SU-DHL-6 (cell line): ENCODE data around the gene IPO4.

Source experiments
- H2AFZ ChIP-seq: fragments of 200-600 bp; sonication (generic); 2 replicates; pipeline ENCODE4 v1.6.1; 2014; ENCODE audit warnings: low read depth, mild to moderate bottlenecking, moderate library complexity, mixed read lengths, antibody characterized with exemption, low read length; ENCODE audit not compliant: severe bottlenecking
- H3F3A ChIP-seq: fragments of 200-600 bp; shearing (Covaris generic); 2 replicates; pipeline ENCODE4 v1.6.0; 2016; ENCODE audit warnings: antibody characterized with exemption, mild to moderate bottlenecking; ENCODE audit not compliant: insufficient read depth
- H3K27ac ChIP-seq: fragments of 200-600 bp; sonication (generic); 2 replicates; pipeline ENCODE4 v1.5.1; 2016; ENCODE audit warnings: low read depth, mild to moderate bottlenecking, low read length, moderate library complexity, mixed read lengths
- H3K27me3 ChIP-seq: fragments of 200-600 bp; sonication (generic), shearing (Covaris generic); 2 replicates; pipeline ENCODE4 v1.6.0; 2014; ENCODE audit warnings: mild to moderate bottlenecking, low read length
- H3K36me3 ChIP-seq: fragments of 200-600 bp; sonication (generic); 2 replicates; pipeline ENCODE4 v1.6.1; 2014; ENCODE audit warnings: mild to moderate bottlenecking, low read length, mixed read lengths
- H3K4me2 ChIP-seq: fragments of 300-600, 200-600 bp; shearing (Covaris generic), sonication (generic); 2 replicates; pipeline ENCODE4 v1.6.0; 2014; ENCODE audit warnings: low read length, low read depth, mild to moderate bottlenecking; ENCODE audit not compliant: poor library complexity, severe bottlenecking
- H3K4me3 ChIP-seq: fragments of 200-600 bp; sonication (generic); 2 replicates; pipeline ENCODE4 v1.5.1; 2014; ENCODE audit warnings: antibody characterized with exemption, low read length, mild to moderate bottlenecking, mixed read lengths; ENCODE audit not compliant: insufficient read depth, poor library complexity, severe bottlenecking
- H3K79me2 ChIP-seq: fragments of 200-600 bp; sonication (generic); 2 replicates; pipeline ENCODE4 v1.6.1; 2014; ENCODE audit warnings: mild to moderate bottlenecking, low read length, moderate library complexity; ENCODE audit not compliant: insufficient read depth
- H3K9ac ChIP-seq: fragments of 200-600 bp; sonication (generic); 2 replicates; pipeline ENCODE4 v1.7.0; 2014; ENCODE audit warnings: mild to moderate bottlenecking, low read length
- H3K9me2 ChIP-seq: fragments of 200-600 bp; sonication (generic); replicated peaks from 2 replicates; pipeline ENCODE4 v1.6.1; 2014; ENCODE audit warnings: low read length; ENCODE audit not compliant: insufficient read depth
- H3K9me3 ChIP-seq: fragments of 200-600 bp; sonication (generic); 2 replicates; pipeline ENCODE4 v1.6.1; 2014; ENCODE audit warnings: low read length, mixed read lengths; ENCODE audit not compliant: insufficient read depth
- H4K20me1 ChIP-seq: fragments of 200-600 bp; sonication (generic); 2 replicates; pipeline ENCODE4 v1.6.1; 2014; ENCODE audit warnings: low read depth, mild to moderate bottlenecking, antibody characterized with exemption, low read length, moderate library complexity, mixed read lengths
- CTCF ChIP-seq: fragments of 200-600 bp; sonication (generic); IDR thresholded peaks from one replicate; pipeline ENCODE4 v1.5.1; 2017; ENCODE audit warnings: antibody characterized with exemption, mild to moderate bottlenecking, low read length, moderate library complexity; ENCODE audit not compliant: insufficient read depth, poor library complexity, severe bottlenecking
- EZH2phosphoT487 ChIP-seq: fragments of 200-600 bp; sonication (generic), shearing (Covaris generic); conservative IDR thresholded peaks from 2 replicates; pipeline ENCODE4 v1.6.1; 2018; ENCODE audit warnings: mild to moderate bottlenecking, antibody characterized with exemption, low read length, moderate library complexity, mixed read lengths

IPO4 gene

GRCh38 chr14:24167469-24168114 is 21.0 kb downstream of the IPO4 start:
- Histone ChIP-seq H3K4me2 (no peak overlapping the region), H3K79me2 (no peaks in the 10 kb centered on the region), H3K4me3 (no peak overlapping the region), H3F3A (no peaks in the 10 kb centered on the region), H3K9me3 (no peaks in the 10 kb centered on the region), H3K9ac (no peak overlapping the region), H3K36me3 (no peaks in the 10 kb centered on the region), H4K20me1 (no peaks in the 10 kb centered on the region), H3K27ac (no peak overlapping the region), H3K27me3 (no peaks in the 10 kb centered on the region), H2AFZ (no peak overlapping the region), H3K9me2 (no peaks in the 10 kb centered on the region)
- no peak for TF ChIP-seq CTCF
- no peak for TF ChIP-seq EZH2phosphoT487

GRCh38 chr14:24165785-24166184 is 22.8 kb downstream of the IPO4 start:
- H3K9me2 ChIP-seq = no peaks in the 10 kb centered on the region
- no peaks in the 10 kb centered on the region for H3K9me3 ChIP-seq
- peaks cover 10% of the 10 kb centered on the region; the same call in 1 of the 2 replicates for H3K79me2 ChIP-seq
- no peak overlapping the region for H3K4me2 ChIP-seq
- H3K36me3 ChIP-seq = no peaks in the 10 kb centered on the region
- H3K27ac ChIP-seq = no peak overlapping the region
- H3K27me3 ChIP-seq = no peaks in the 10 kb centered on the region
- TF ChIP-seq CTCF (no peak), EZH2phosphoT487 (no peak)
- no peak overlapping the region for H3K4me3 ChIP-seq
- no peak overlapping the region for H3K9ac ChIP-seq
- H4K20me1 ChIP-seq = no peaks in the 10 kb centered on the region
- H3F3A ChIP-seq = 0 out of 2 replicates have a peak, but pooled peaks cover 1% of the 10 kb centered on the region
- no peak overlapping the region for H2AFZ ChIP-seq

GRCh38 chr14:24164518-24164991 is 24.1 kb downstream of the IPO4 start:
- TF ChIP-seq CTCF (no peak), EZH2phosphoT487 (no peak)
- Histone ChIP-seq H3K27me3 (no peaks in the 10 kb centered on the region), H3K9me3 (no peaks in the 10 kb centered on the region), H3F3A (0 out of 2 replicates have a peak, but pooled peaks cover 3% of the 10 kb centered on the region), H3K27ac (no peak overlapping the region), H4K20me1 (no peaks in the 10 kb centered on the region), H3K9me2 (no peaks in the 10 kb centered on the region), H3K9ac (no peak overlapping the region), H2AFZ (no peak overlapping the region), H3K36me3 (no peaks in the 10 kb centered on the region), H3K4me3 (no peak overlapping the region), H3K79me2 (peaks cover 10% of the 10 kb centered on the region; the same call in 1 of the 2 replicates), H3K4me2 (no peak overlapping the region)
